A549 (cell line): ENCODE results near the gene SH3PXD2A.

Experiments
- FOSL2 ChIP-seq, 2 experiments: fragments of 450-650 bp in 1 of 2; fragments of >200 bp in 1 of 2; sonication (Bioruptor Twin) in 1 of 2; formaldehyde crosslinking; IDR thresholded peaks; 2 replicates each; pipeline versions ENCODE4 v1.5.0 to v1.6.1; 2016 to 2020; ENCODE audit warnings: mild to moderate bottlenecking in 1 of 2, moderate library complexity in 1 of 2
- RCOR1 ChIP-seq: fragments of 150-350 bp; IDR thresholded peaks from 2 replicates; pipeline ENCODE4 v1.6.1; 2014; ENCODE audit warnings: antibody characterized with exemption, low read length, low read depth
- RFX5 ChIP-seq: fragments of 450-650 bp; IDR thresholded peaks from 2 replicates; pipeline ENCODE4 v1.7.1; 2014; ENCODE audit warnings: antibody characterized with exemption, mild to moderate bottlenecking, moderate library complexity
- ZC3H11A ChIP-seq: fragments of 450-650 bp; IDR thresholded peaks from 2 replicates; pipeline ENCODE4 v1.6.1; 2014; ENCODE audit warnings: antibody characterized with exemption, mild to moderate bottlenecking
- TF ChIP-seq, protein P1 (sequence below): fragments of >200 bp; sonication (Bioruptor Twin); formaldehyde crosslinking; IDR thresholded peaks from 3 replicates; pipeline ENCODE4 v1.5.1; 2016
- TF ChIP-seq, protein P2 (sequence below): IDR thresholded peaks from 2 replicates; pipeline ENCODE4 v1.6.1; 2012
- TF ChIP-seq, protein P3 (sequence below): fragments of >200 bp; sonication (Bioruptor Twin); formaldehyde crosslinking; IDR thresholded peaks from 3 replicates; pipeline ENCODE4 v1.6.1; 2016
- TF ChIP-seq, protein P4 (sequence below): fragments of 150-350 bp; IDR thresholded peaks from 2 replicates; pipeline ENCODE4 v1.6.1; 2014; ENCODE audit warnings: low read depth, mild to moderate bottlenecking, low read length
- TF ChIP-seq, protein P5 (sequence below): fragments of 250-450 bp; sonication (Bioruptor Pico); IDR thresholded peaks from 2 replicates; pipeline ENCODE4 v1.5.0; 2021; ENCODE audit warnings: mild to moderate bottlenecking, moderate library complexity, borderline replicate concordance

DNA sequence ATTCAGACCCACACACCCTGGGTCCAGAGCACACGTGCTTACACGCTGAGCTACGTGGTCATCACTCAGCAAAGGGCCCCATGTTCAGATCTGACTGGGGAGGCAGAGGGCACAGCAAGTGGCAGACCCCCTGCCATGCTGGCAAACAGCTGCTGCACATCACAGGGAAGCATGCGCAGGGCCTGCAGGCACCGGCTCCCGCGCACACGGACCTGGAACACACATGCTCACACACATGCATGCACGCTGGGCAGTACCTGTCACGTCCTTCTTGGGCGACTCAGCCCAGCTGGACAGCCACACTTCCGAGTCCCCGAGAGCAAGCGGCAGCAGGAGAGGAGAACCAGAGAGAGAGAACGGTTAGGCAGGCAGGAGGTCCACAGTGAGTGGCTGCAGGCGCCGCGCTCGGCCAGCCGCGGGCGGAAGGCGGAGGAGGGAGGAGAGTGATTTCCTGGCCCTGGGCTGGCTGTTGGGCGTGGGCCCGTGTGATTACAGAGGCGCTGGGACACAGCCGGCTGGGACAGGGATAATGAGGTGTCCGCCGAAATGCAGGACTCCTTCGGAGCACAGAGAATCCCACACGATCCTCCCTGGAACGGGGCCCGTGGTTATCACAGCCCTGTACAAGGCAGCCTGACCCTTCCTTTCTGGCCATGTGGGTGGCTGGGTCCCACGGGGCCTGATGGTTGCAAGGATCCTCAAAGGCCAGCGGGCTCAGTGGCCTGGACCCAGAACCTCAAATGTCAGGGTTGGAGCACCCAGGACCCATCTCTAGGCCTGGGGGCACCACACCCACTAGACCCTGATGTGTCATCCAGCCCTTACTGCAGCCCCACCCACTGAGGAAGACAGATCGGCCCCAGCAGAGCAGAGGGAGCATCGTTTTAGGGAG lies 186.8 kb downstream of the SH3PXD2A start:
- no peak for TF ChIP-seq ZC3H11A
- TF ChIP-seq RCOR1, result no peak
- TF ChIP-seq, protein P1, sequence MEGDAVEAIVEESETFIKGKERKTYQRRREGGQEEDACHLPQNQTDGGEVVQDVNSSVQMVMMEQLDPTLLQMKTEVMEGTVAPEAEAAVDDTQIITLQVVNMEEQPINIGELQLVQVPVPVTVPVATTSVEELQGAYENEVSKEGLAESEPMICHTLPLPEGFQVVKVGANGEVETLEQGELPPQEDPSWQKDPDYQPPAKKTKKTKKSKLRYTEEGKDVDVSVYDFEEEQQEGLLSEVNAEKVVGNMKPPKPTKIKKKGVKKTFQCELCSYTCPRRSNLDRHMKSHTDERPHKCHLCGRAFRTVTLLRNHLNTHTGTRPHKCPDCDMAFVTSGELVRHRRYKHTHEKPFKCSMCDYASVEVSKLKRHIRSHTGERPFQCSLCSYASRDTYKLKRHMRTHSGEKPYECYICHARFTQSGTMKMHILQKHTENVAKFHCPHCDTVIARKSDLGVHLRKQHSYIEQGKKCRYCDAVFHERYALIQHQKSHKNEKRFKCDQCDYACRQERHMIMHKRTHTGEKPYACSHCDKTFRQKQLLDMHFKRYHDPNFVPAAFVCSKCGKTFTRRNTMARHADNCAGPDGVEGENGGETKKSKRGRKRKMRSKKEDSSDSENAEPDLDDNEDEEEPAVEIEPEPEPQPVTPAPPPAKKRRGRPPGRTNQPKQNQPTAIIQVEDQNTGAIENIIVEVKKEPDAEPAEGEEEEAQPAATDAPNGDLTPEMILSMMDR, result no peak
- TF ChIP-seq, protein P2, sequence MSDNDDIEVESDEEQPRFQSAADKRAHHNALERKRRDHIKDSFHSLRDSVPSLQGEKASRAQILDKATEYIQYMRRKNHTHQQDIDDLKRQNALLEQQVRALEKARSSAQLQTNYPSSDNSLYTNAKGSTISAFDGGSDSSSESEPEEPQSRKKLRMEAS, result no peak
- TF ChIP-seq, protein P3, sequence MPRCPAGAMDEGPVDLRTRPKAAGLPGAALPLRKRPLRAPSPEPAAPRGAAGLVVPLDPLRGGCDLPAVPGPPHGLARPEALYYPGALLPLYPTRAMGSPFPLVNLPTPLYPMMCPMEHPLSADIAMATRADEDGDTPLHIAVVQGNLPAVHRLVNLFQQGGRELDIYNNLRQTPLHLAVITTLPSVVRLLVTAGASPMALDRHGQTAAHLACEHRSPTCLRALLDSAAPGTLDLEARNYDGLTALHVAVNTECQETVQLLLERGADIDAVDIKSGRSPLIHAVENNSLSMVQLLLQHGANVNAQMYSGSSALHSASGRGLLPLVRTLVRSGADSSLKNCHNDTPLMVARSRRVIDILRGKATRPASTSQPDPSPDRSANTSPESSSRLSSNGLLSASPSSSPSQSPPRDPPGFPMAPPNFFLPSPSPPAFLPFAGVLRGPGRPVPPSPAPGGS, result no peak
- TF ChIP-seq RFX5, result no peak
- no peak for TF ChIP-seq FOSL2 (IDR thresholded peaks at IDR 0.05)
- no peak for TF ChIP-seq FOSL2 (CRISPR knock-in tag; IDR thresholded peaks at IDR 0.05)
- TF ChIP-seq, protein P4, sequence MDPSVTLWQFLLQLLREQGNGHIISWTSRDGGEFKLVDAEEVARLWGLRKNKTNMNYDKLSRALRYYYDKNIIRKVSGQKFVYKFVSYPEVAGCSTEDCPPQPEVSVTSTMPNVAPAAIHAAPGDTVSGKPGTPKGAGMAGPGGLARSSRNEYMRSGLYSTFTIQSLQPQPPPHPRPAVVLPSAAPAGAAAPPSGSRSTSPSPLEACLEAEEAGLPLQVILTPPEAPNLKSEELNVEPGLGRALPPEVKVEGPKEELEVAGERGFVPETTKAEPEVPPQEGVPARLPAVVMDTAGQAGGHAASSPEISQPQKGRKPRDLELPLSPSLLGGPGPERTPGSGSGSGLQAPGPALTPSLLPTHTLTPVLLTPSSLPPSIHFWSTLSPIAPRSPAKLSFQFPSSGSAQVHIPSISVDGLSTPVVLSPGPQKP, result no peak
- TF ChIP-seq, protein P5, sequence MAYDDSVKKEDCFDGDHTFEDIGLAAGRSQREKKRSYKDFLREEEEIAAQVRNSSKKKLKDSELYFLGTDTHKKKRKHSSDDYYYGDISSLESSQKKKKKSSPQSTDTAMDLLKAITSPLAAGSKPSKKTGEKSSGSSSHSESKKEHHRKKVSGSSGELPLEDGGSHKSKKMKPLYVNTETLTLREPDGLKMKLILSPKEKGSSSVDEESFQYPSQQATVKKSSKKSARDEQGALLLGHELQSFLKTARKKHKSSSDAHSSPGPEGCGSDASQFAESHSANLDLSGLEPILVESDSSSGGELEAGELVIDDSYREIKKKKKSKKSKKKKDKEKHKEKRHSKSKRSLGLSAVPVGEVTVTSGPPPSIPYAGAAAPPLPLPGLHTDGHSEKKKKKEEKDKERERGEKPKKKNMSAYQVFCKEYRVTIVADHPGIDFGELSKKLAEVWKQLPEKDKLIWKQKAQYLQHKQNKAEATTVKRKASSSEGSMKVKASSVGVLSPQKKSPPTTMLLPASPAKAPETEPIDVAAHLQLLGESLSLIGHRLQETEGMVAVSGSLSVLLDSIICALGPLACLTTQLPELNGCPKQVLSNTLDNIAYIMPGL (CRISPR knock-in tag), result no peak
